Upper lobe of left lung (tissue), 6 donors: ENCODE measurements around the gene ACCS. TPM values are rescaled to one million over a fixed set of nuclear protein-coding genes. Genes with fewer than 3 reads are reported as not detected.
A peak's percentile ranks its signal among the peaks of the same experiment; 100 is the strongest.

Source experiments
- ATAC-seq, 2 donors: fragments of 200-7000 bp; cut with Tn5 transposase; one replicate each; pipeline ENCODE4 v1.9.1; 2022; ENCODE audit warnings: mild to moderate bottlenecking in 2 of 2, moderate library complexity in 2 of 2; ENCODE audit not compliant: low FRiP score in 2 of 2
- DNase-seq, 2 donors: peaks; one replicate each; pipeline ENCODE4 v3.0.0-alpha.2; 2019 to 2020
- H3K27ac ChIP-seq, 4 donors: fragments of 200-600 bp; sonication (generic); one replicate each; pipeline ENCODE4 v1.5.1; 2016 to 2019
- H3K27me3 ChIP-seq, 4 donors: fragments of 200-600 bp; sonication (generic); one replicate each; pipeline ENCODE4 v1.5.1; 2017 to 2019
- H3K36me3 ChIP-seq, 4 donors: fragments of 200-600 bp; sonication (generic); one replicate each; pipeline ENCODE4 v1.5.1; 2016 to 2019
- H3K4me1 ChIP-seq, 4 donors: fragments of 200-600 bp; sonication (generic); one replicate each; pipeline ENCODE4 v1.5.1; 2018 to 2019
- H3K4me3 ChIP-seq, 4 donors: fragments of 200-600 bp; sonication (generic); one replicate each; pipeline ENCODE4 v1.5.1; 2017 to 2019; ENCODE audit warnings: mild to moderate bottlenecking in 2 of 4, moderate library complexity in 1 of 4
- H3K9me3 ChIP-seq, 4 donors: fragments of 200-600 bp; sonication (generic); one replicate each; pipeline ENCODE4 v1.5.1; 2018 to 2019
- CTCF ChIP-seq, 6 experiments: fragments of 450-650 bp in 4 of 6; fragments of 200-600 bp in 2 of 6; sonication (generic) in 2 of 6; IDR thresholded peaks; one replicate each; pipeline ENCODE4 v1.5.1; 2016 to 2019; ENCODE audit warnings: antibody characterized with exemption in 6 of 6
- EP300 ChIP-seq, 4 donors: sonication (generic); formaldehyde crosslinking; IDR thresholded peaks; one replicate each; pipeline ENCODE4 v1.5.1; 2017; ENCODE audit warnings: antibody characterized with exemption in 4 of 4, control low read depth in 2 of 4
- POLR2A ChIP-seq, 4 donors: fragments of 450-650 bp; IDR thresholded peaks; one replicate each; pipeline ENCODE4 v1.5.1; 2016 to 2017; ENCODE audit warnings: antibody characterized with exemption in 4 of 4, mild to moderate bottlenecking in 2 of 4
- POLR2AphosphoS5 ChIP-seq, 2 donors: sonication (generic); formaldehyde crosslinking; IDR thresholded peaks; one replicate each; pipeline ENCODE4 v1.5.1; 2017; ENCODE audit warnings: antibody characterized with exemption in 2 of 2
- WGBS, 2 donors: methylation state at CpG; one replicate each; pipeline ENCODE4 v1.1.5; 2017 to 2018; 5-methylcytosine and 5-hydroxymethylcytosine counted together
- total RNA-seq, 6 donors: library from RNA; depleted of rRNA in 4 of 6; stranded (reverse); fragments of >200 nt in 4 of 6; gene quantifications; one replicate each; pipeline versions ENCODE4 v1.1.0 to v1.2.1, GENCODE V29; 2016 to 2021
- donor health status: DM: no; HTN: no; CAD: no; lungs with moderate emphysema.
- donor health status: DM: no; HTN: yes; CAD: no; lungs with severe emphysema.

Gene ACCS
- total RNA-seq, 6 donors from 2014 or later: 15.4 to 120 (median 34.0) TPM

DNA sequence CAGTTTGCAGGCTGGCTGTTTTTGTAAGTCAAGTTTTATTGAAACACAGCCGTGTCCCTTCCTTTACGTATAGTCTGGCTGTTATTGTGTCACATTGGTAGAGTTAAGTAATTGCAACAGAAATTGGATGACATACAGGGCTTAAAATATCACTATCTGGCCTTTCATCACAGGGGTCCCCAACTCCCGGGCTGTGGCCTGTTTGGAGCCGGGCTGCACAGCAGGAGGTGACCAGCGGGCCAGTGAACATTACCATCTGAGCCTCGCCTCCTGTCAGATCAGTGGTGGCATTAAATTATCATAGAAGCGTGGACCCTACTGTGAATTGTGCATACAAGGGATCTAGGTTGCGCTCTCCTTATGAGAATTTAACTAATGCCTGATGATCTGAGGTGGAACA lies 61.1 kb downstream of the ACCS start:
- no peaks in the 10 kb centered on the region for H3K4me1 ChIP-seq
- WGBS, 2 donors: 87 to 90% methylated on average over 7 to 8 of the region's 8 CpGs
- ATAC-seq (no peak), DNase-seq (peak in 1 of 2 donors; percentile 10)
- no peaks in the 10 kb centered on the region for H3K27me3 ChIP-seq
- H3K9me3 ChIP-seq: no peaks in the 10 kb centered on the region
- no peak overlapping the region for H3K27ac ChIP-seq
- no peak for TF ChIP-seq CTCF (IDR thresholded peaks at IDR 0.05)
- H3K36me3 ChIP-seq: peaks cover 8 to 76% (median 56%) of the 10 kb centered on the region in 4 donors
- no peak overlapping the region for H3K4me3 ChIP-seq

DNA sequence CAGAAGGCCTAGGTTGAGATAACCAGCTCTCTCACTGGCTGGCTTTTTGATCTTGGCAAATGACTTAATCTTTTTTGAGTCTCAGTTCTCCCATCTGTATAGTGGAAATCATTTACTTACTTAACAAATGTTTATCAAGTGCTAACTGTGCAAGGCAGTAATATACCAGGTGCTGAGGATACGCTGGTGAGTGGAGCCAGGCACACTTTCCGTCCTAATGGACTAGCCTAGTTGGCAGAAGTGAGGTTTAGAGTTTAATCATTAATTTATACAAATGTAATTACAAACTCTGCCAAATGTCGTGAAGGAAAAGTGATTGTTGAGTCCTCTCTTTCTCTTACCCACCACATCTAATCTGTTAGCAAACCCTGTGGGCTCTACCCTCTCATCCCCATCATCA lies 62.7 kb downstream of the ACCS start:
- H3K27me3 ChIP-seq: no peaks in the 10 kb centered on the region
- no peaks in the 10 kb centered on the region for H3K4me1 ChIP-seq
- WGBS, 2 donors: 85 to 90% methylated on average over 3 of the region's 3 CpGs
- DNase-seq (no peak), ATAC-seq (no peak)
- H3K36me3 ChIP-seq: peaks cover 4 to 90% (median 54%) of the 10 kb centered on the region in 4 donors
- no peak for TF ChIP-seq CTCF (IDR thresholded peaks at IDR 0.05)
- TF ChIP-seq POLR2AphosphoS5 (IDR thresholded peaks at IDR 0.05): no peak
- no peak for TF ChIP-seq EP300 (IDR thresholded peaks at IDR 0.05)
- no peak for TF ChIP-seq POLR2A (IDR thresholded peaks at IDR 0.05)
- H3K9me3 ChIP-seq: no peaks in the 10 kb centered on the region
- H3K27ac ChIP-seq: no peak overlapping the region
- no peak overlapping the region for H3K4me3 ChIP-seq

DNA sequence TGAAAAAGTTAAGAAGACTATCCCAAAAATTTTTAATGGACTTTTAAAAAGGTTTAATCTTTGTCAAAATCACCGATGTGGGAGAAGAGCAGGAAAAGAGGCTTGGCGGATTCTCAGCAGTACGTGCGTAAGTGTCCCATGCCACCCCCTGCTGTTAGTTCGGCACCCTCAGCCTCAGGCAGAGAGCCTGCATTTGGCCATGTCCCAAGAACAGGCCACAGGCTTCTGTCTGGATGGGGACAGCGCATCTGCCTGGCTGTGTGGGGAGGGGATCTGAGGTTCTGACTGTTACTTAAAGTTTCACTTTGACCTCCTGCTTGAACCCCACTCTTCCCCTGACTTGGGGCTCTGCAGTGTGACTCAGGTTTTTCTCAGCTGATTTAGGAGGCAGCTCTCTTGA lies 64.7 kb downstream of the ACCS start:
- H3K9me3 ChIP-seq: no peaks in the 10 kb centered on the region
- H3K4me3 ChIP-seq: no peak overlapping the region
- no peak overlapping the region for H3K27ac ChIP-seq
- 91 to 96% methylated on average over 6 of the region's 6 CpGs for WGBS, 2 donors
- no peak for ATAC-seq
- H3K4me1 ChIP-seq: no peaks in the 10 kb centered on the region
- no peak for DNase-seq
- no peaks in the 10 kb centered on the region for H3K27me3 ChIP-seq
- peaks cover 4 to 82% (median 41%) of the 10 kb centered on the region in 4 donors for H3K36me3 ChIP-seq
- TF ChIP-seq POLR2A (IDR thresholded peaks at IDR 0.05) (no peak), CTCF (IDR thresholded peaks at IDR 0.05) (no peak)

DNA sequence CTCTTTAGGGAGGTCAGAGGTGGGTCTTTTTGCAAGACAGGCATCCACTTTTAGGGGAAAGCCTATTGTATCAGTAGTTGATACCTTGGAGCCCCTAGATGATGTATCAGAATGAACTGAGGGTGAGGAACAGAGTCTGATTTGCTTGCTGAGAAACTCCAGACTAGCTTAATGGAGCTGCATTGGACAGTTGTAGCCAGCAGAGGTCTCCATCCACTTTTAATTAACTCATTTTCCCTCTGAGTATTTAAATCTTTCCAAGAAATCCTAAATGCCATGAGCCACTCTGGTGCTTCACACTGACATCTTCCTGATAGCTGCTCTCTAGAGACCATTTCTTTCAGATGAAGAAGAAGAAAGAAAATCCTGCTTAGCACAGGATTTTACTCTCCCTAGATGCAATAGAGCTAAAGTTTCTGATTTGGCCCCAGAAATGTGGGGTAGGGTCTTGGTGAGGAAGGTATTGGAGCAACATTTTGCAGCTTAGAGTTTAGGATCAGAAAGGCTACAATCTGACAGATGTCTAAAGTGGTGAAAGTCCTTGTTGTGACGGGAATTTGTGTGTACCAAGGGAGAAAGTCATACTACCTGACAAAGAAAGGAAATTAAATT lies 67.4 kb downstream of the ACCS start:
- TF ChIP-seq CTCF (IDR thresholded peaks at IDR 0.05) (peak in 5 of 6 experiments; percentile 19 to 46 (median 30)), POLR2AphosphoS5 (IDR thresholded peaks at IDR 0.05) (no peak), POLR2A (IDR thresholded peaks at IDR 0.05) (no peak), EP300 (IDR thresholded peaks at IDR 0.05) (no peak)
- no peaks in the 10 kb centered on the region for H3K9me3 ChIP-seq
- peaks cover 0 to 68% (median 17%) of the 10 kb centered on the region in 4 donors for H3K36me3 ChIP-seq
- 96 to 97% methylated on average over 1 of the region's 1 CpG for WGBS, 2 donors
- no peak overlapping the region for H3K27ac ChIP-seq
- H3K4me3 ChIP-seq: no peak overlapping the region
- H3K27me3 ChIP-seq: no peaks in the 10 kb centered on the region
- peak in 1 of 2 donors; percentile 32 for ATAC-seq
- H3K4me1 ChIP-seq: no peaks in the 10 kb centered on the region
- DNase-seq: no peak

Other genes starting within 250 kb of the ACCS start
- gene ALKBH3, start 185.4 kb upstream of the ACCS start, total RNA-seq: 10 to 100 TPM; 23.9 to 60.8 (median 27.6) TPM
- 100 to 1,000 TPM in 4 of 6 donors, 10 to 100 TPM in 2; 83.2 to 255 (median 168) TPM for gene C11orf96, start 123.6 kb upstream of the ACCS start, total RNA-seq
- not detected for gene ACCSL, start 18.3 kb upstream of the ACCS start, total RNA-seq
- gene EXT2, start 29.4 kb downstream of the ACCS start, total RNA-seq: 10 to 100 TPM; 45.3 to 64.0 (median 57.4) TPM
- gene ALX4, start 243.9 kb downstream of the ACCS start, total RNA-seq: not detected